MM.1S (cell line): ENCODE data around the gene PAK2.
A peak's percentile ranks its signal among the peaks of the same experiment; 100 is the strongest.
"Not testable (repeated sequence)": the region's sequence is repeated elsewhere in the genome, so short reads cannot be mapped to it uniquely, and the experiment has no call there.

Experiments used
- DNase-seq: peaks from one replicate; pipeline ENCODE4 v3.0.0-alpha.2; 2015
- H2AFZ ChIP-seq: fragments of 300-600 bp; sonication (generic); 2 replicates; pipeline ENCODE4 v1.6.0; 2016; ENCODE audit warnings: antibody characterized with exemption, low read length
- H3F3A ChIP-seq: fragments of 300-600 bp; sonication (generic); 2 replicates; pipeline ENCODE4 v1.6.1; 2016; ENCODE audit warnings: mild to moderate bottlenecking, antibody characterized with exemption, low read length, moderate library complexity, mixed read lengths; ENCODE audit not compliant: insufficient read depth
- H3K27ac ChIP-seq: fragments of 300-600 bp; sonication (generic); 2 replicates; pipeline ENCODE4 v1.5.1; 2016; ENCODE audit warnings: mild to moderate bottlenecking, low read length
- H3K27me3 ChIP-seq: fragments of 300-600 bp; sonication (generic); replicated peaks from 2 replicates; pipeline ENCODE4 v1.6.0; 2016; ENCODE audit warnings: low read length; ENCODE audit not compliant: insufficient read depth
- H3K36me3 ChIP-seq: fragments of 300-600 bp; sonication (generic); replicated peaks from 2 replicates; pipeline ENCODE4 v1.6.1; 2016; ENCODE audit warnings: mild to moderate bottlenecking, low read length, mixed read lengths; ENCODE audit not compliant: insufficient read depth
- H3K4me1 ChIP-seq: fragments of 300-600 bp; sonication (generic); 2 replicates; pipeline ENCODE4 v1.6.1; 2016; ENCODE audit warnings: low read length, mixed read lengths
- H3K4me2 ChIP-seq: fragments of 300-600 bp; sonication (generic); 2 replicates; pipeline ENCODE4 v1.6.0; 2016; ENCODE audit warnings: low read depth, low read length
- H3K4me3 ChIP-seq: fragments of 300-600 bp; sonication (generic); 2 replicates; pipeline ENCODE4 v1.5.1; 2016; ENCODE audit warnings: low read length, mixed read lengths
- H3K79me2 ChIP-seq: fragments of 300-600 bp; sonication (generic); 2 replicates; pipeline ENCODE4 v1.6.1; 2016; ENCODE audit warnings: mixed run types, low read length, mixed read lengths
- H3K9ac ChIP-seq: fragments of 300-600 bp; sonication (generic); 2 replicates; pipeline ENCODE4 v1.6.1; 2016; ENCODE audit warnings: low read length, mixed read lengths
- H3K9me2 ChIP-seq: fragments of 300-600 bp; sonication (generic); replicated peaks from 2 replicates; pipeline ENCODE4 v1.6.1; 2016; ENCODE audit warnings: mild to moderate bottlenecking, low read length, mixed read lengths; ENCODE audit not compliant: insufficient read depth
- H3K9me3 ChIP-seq: fragments of 300-600 bp; sonication (generic); replicated peaks from 2 replicates; pipeline ENCODE4 v1.6.1; 2016; ENCODE audit warnings: mild to moderate bottlenecking, low read length, mixed read lengths; ENCODE audit not compliant: insufficient read depth
- H4K20me1 ChIP-seq: fragments of 300-600 bp; sonication (generic); 2 replicates; pipeline ENCODE4 v1.6.1; 2016; ENCODE audit warnings: mild to moderate bottlenecking, low read length, moderate library complexity, mixed read lengths; ENCODE audit not compliant: insufficient read depth
- CTCF ChIP-seq: fragments of 300-600 bp; sonication (generic); IDR thresholded peaks from 2 replicates; pipeline ENCODE4 v1.5.1; 2016; ENCODE audit warnings: antibody characterized with exemption, low read length, mixed read lengths
- EZH2 ChIP-seq: fragments of 300-600 bp; sonication (generic); optimal IDR thresholded peaks from 2 replicates; pipeline ENCODE3; 2017; ENCODE audit warnings: low read depth, mild to moderate bottlenecking, antibody characterized with exemption, low read length, mixed read lengths
- EZH2phosphoT487 ChIP-seq: fragments of 300-600 bp; sonication (generic); IDR thresholded peaks from 2 replicates; pipeline ENCODE4 v1.6.1; 2018; ENCODE audit warnings: antibody characterized with exemption, low read length

Gene PAK2

DNA sequence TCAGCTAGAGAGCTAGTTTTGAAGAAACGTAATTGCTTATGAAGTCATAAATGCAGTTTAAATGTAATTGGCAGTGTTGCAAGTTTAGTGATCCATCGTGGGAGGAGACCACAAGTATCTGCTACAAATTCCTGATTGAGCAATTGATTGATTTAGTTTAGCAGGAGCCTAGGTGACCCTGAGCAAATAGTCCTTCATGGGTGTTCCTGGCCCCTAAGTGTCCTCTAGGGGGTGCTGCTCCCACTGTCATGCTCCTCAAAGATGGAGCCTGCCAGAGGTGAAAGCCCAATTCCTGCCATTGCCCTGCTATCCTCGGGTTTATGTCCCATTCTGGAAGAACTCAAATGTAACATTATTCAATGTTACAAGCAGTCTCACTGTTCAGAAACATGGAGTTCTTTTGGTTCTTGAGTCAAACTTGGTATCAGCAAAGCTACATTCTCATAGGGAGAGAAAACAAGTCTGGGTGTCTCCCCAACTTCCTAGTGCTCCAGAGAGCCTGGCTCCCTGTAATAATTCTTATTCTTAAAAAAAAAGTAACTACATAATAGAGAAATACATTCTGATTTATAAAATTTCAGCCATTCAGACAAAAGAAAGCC lies 98.3 kb downstream of the PAK2 start:
- Histone ChIP-seq H2AFZ (no peak overlapping the region), H3K27ac (no peak overlapping the region)

GRCh38 chr3:196839351-196839750 lies 99.7 kb downstream of the PAK2 start:
- H4K20me1 ChIP-seq, H3K9me2 ChIP-seq: not testable (repeated sequence)

More for the DNA sequence above, 98.3 kb downstream of the PAK2 start:
- Histone ChIP-seq H3K4me1 (no peaks in the 10 kb centered on the region), H3K27me3 (no peaks in the 10 kb centered on the region), H3K36me3 (no peaks in the 10 kb centered on the region), H3K9me2 (no peaks in the 10 kb centered on the region), H3K9ac (no peak overlapping the region), H3K79me2 (no peaks in the 10 kb centered on the region), H4K20me1 (no peaks in the 10 kb centered on the region), H3F3A (no peaks in the 10 kb centered on the region), H3K4me2 (no peak overlapping the region), H3K9me3 (no peaks in the 10 kb centered on the region), H3K4me3 (no peak overlapping the region)
- DNase-seq, result peak; percentile 63
- no peak for TF ChIP-seq EZH2phosphoT487
- TF ChIP-seq CTCF, result peak; percentile 99

DNA sequence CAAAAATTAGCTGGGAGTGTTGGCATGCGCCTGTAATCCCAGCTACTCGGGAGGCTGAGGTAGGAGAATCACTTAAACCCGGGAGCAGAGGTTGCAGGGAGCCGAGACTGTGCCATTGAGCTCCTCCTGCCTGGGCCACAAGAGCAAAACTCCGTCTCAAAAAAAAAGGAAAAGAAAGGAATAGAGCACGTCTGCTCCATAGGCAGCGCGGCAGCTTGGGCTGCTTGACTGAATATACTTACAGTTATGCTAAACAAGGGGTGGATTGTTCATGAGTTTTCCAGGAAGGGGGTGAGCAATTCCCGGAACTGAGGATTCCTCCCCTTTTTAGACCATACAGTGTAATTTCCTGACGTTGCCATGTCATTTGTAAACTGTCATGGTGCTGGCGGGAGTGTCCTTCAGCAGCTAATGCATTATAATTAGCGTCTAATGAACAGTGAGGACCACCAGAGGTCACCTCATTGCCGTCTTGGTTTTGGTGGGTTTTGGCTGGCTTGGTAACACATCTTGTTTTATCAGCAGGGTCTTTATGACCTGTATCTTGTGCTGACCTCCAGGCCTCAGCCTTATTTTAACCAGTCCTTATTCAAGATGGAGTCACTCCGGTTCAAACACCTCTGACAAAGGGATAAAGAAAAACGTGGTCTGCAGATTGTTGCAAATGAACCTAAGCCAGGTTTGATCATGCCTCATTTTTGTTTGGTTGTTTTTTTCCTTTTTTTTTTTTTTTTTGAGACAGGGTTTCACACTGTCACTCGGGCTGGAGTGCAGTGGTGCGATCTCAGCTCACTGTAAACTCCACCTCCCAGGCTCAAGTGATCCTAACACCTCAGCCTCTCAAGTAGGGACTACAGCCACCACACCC lies 103.1 kb downstream of the PAK2 start:
- no peaks in the 10 kb centered on the region for H3F3A ChIP-seq
- H2AFZ ChIP-seq, result no peak overlapping the region
- no peak overlapping the region for H3K9ac ChIP-seq
- H3K4me3 ChIP-seq, result no peak overlapping the region
- no peaks in the 10 kb centered on the region for H3K4me1 ChIP-seq
- H3K4me2 ChIP-seq, result no peak overlapping the region
- H3K9me2 ChIP-seq, result no peaks in the 10 kb centered on the region
- H4K20me1 ChIP-seq, result no peaks in the 10 kb centered on the region
- H3K27ac ChIP-seq, result no peak overlapping the region
- H3K79me2 ChIP-seq, result no peaks in the 10 kb centered on the region
- DNase-seq, result no peak
- no peaks in the 10 kb centered on the region for H3K36me3 ChIP-seq
- no peaks in the 10 kb centered on the region for H3K9me3 ChIP-seq
- TF ChIP-seq EZH2phosphoT487, result no peak
- TF ChIP-seq EZH2, result no peak
- no peak for TF ChIP-seq CTCF
- no peaks in the 10 kb centered on the region for H3K27me3 ChIP-seq

More at GRCh38 chr3:196839351-196839750, 99.7 kb downstream of the PAK2 start:
- H3K27ac ChIP-seq, H3K4me1 ChIP-seq, H3K27me3 ChIP-seq, H3K4me2 ChIP-seq, H3F3A ChIP-seq, H3K9ac ChIP-seq, H3K9me3 ChIP-seq, H3K79me2 ChIP-seq, H3K4me3 ChIP-seq, H3K36me3 ChIP-seq, H2AFZ ChIP-seq, DNase-seq: not testable (repeated sequence)
